Measurements from ENCODE around the gene TSPAN9. TPM values are rescaled to one million over a fixed set of nuclear protein-coding genes. Genes with fewer than 3 reads are reported as not detected.

The TSPAN9 gene
- total RNA-seq, 2 donors from 2014 or later = 41.9 to 50.0 TPM

DNA sequence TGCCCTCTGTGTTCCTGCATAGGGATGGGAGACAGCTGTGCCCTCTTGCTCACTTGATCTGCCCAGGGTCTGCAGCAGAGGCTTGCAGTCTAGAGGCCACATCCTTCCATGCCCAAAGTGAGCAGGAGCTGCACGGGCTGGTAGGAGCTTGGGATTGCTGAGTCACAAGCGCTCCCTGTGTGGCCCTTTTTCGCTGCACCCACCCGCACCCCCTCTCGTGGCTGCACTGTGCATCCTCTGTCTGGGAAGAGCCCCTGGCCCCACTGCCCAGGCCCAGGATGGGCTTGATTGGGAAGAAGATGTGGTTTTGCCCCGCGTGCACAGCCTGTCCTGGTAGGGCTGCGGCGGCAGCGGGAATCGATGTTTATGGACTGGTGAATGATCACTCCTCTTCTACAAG is 192.4 kb downstream of the TSPAN9 start:
- Histone ChIP-seq H3K4me3 (no peak overlapping the region), H3K36me3 (no peaks in the 10 kb centered on the region), H3K9me3 (no peaks in the 10 kb centered on the region), H3K27me3 (replicated peaks; ENCODE audit: insufficient read depth) (no peaks in the 10 kb centered on the region), H3K4me1 (replicated peaks) (no peaks in the 10 kb centered on the region), H3K27ac (no peak overlapping the region)
- TF ChIP-seq POLR2AphosphoS5 (IDR thresholded peaks at IDR 0.05) = no peak
- no peak for TF ChIP-seq POLR2A (IDR thresholded peaks at IDR 0.05)
- TF ChIP-seq, protein P1, sequence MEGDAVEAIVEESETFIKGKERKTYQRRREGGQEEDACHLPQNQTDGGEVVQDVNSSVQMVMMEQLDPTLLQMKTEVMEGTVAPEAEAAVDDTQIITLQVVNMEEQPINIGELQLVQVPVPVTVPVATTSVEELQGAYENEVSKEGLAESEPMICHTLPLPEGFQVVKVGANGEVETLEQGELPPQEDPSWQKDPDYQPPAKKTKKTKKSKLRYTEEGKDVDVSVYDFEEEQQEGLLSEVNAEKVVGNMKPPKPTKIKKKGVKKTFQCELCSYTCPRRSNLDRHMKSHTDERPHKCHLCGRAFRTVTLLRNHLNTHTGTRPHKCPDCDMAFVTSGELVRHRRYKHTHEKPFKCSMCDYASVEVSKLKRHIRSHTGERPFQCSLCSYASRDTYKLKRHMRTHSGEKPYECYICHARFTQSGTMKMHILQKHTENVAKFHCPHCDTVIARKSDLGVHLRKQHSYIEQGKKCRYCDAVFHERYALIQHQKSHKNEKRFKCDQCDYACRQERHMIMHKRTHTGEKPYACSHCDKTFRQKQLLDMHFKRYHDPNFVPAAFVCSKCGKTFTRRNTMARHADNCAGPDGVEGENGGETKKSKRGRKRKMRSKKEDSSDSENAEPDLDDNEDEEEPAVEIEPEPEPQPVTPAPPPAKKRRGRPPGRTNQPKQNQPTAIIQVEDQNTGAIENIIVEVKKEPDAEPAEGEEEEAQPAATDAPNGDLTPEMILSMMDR (IDR thresholded peaks at IDR 0.05) = no peak
- intact Hi-C loops (cut with DNase I) = no loop called here
- 91% methylated on average over 11 of the region's 11 CpGs for WGBS
- DNase-seq (ENCODE audit: low spot score) = no peak

DNA sequence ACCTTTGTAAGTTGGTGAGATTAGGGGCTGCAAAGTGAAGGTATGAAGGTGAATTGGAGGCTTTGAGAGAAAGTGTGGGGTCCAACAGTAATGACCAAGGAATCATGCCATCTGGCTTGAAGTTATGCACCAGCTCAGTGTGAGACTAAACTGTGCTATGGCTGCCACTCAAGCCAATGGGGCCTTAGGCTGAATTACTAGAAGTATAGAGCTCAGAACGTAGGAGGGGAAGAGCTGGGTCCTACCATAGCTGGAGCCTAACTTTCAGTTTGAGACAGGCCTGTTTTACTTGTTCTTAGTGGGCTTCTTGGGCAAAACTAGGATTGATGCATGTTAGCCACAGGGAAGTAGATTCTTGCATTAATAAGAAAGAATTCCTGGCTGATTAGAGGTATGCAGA is 194.0 kb downstream of the TSPAN9 start:
- intact Hi-C loops (cut with DNase I) = loop anchor here (10.0 kb wide), 1 partner anchor 66 kb away; no protein-coding TSS in a partner anchor
- 45% methylated on average over 1 of the region's 1 CpG for WGBS
- H3K4me1 ChIP-seq (replicated peaks) = no peaks in the 10 kb centered on the region
- H3K27me3 ChIP-seq (replicated peaks; ENCODE audit: insufficient read depth) = no peaks in the 10 kb centered on the region
- no peak for DNase-seq (ENCODE audit: low spot score)
- H3K9me3 ChIP-seq = no peaks in the 10 kb centered on the region
- TF ChIP-seq POLR2A (IDR thresholded peaks at IDR 0.05) (no peak), POLR2AphosphoS5 (IDR thresholded peaks at IDR 0.05) (no peak)
- TF ChIP-seq, protein P1 (IDR thresholded peaks at IDR 0.05) = no peak
- no peak overlapping the region for H3K4me3 ChIP-seq
- H3K36me3 ChIP-seq = no peaks in the 10 kb centered on the region
- H3K27ac ChIP-seq = no peak overlapping the region

DNA sequence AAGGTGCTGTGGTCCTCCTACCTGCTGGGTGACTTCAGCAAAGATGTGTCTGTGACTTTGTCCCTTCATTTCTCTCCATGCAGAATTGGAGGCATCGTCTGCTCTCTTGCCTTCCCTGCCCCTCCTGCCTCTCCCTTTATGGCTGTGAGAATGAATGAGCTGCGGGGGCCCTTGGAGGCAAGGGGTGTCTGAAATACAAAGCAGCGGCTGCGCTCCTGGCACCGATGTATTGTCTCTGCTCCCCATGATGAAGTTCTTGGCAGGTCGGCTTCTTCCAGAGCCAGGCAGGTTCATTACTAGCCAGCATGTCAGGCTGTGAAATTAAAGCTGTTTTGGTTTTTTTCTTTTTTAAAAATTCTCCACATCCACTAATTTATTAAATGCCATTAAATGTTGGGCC is 194.5 kb downstream of the TSPAN9 start:
- 47% methylated on average over 6 of the region's 6 CpGs for WGBS
- no peak for DNase-seq (ENCODE audit: low spot score)
- Histone ChIP-seq H3K4me3 (no peak overlapping the region), H3K27me3 (replicated peaks; ENCODE audit: insufficient read depth) (no peaks in the 10 kb centered on the region), H3K4me1 (replicated peaks) (peaks cover under 1% of the 10 kb centered on the region), H3K27ac (no peak overlapping the region), H3K36me3 (no peaks in the 10 kb centered on the region), H3K9me3 (no peaks in the 10 kb centered on the region)
- intact Hi-C loops (cut with DNase I) = loop anchor here (10.0 kb wide), 1 partner anchor 67 kb away; no protein-coding TSS in a partner anchor
- no peak for TF ChIP-seq POLR2AphosphoS5 (IDR thresholded peaks at IDR 0.05)
- TF ChIP-seq, protein P1 (IDR thresholded peaks at IDR 0.05) = no peak
- no peak for TF ChIP-seq POLR2A (IDR thresholded peaks at IDR 0.05)

DNA sequence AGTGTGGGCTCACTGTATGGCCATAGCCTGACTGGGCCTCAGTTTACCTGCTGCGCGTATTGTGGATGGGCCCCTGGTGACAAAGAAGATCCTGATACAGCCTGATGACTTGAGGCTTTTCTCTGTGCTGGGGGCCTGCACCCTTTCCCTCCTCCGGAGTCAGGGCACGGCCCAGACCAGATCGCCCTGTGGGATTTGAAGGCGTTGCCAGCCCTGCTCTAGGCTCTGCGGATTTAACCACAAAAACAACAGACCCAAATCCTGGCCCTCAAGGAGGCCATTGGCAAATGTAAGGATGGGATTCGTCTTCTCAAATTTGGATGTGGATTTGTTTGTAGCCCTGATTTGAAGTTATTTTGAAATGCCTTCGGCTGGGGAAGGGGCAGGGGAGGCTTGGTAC is 195.8 kb downstream of the TSPAN9 start:
- intact Hi-C loops (cut with DNase I) = loop anchor here (10.0 kb wide), 1 partner anchor 68 kb away; no protein-coding TSS in a partner anchor
- Histone ChIP-seq H3K4me3 (no peak overlapping the region), H3K4me1 (replicated peaks) (peaks cover 10% of the 10 kb centered on the region), H3K27ac (no peak overlapping the region), H3K36me3 (no peaks in the 10 kb centered on the region), H3K9me3 (no peaks in the 10 kb centered on the region), H3K27me3 (replicated peaks; ENCODE audit: insufficient read depth) (no peaks in the 10 kb centered on the region)
- WGBS = 89% methylated on average over 9 of the region's 9 CpGs
- no peak for DNase-seq (ENCODE audit: low spot score)
- TF ChIP-seq, protein P1 (IDR thresholded peaks at IDR 0.05) = no peak
- TF ChIP-seq POLR2AphosphoS5 (IDR thresholded peaks at IDR 0.05) (no peak), POLR2A (IDR thresholded peaks at IDR 0.05) (no peak)

DNA sequence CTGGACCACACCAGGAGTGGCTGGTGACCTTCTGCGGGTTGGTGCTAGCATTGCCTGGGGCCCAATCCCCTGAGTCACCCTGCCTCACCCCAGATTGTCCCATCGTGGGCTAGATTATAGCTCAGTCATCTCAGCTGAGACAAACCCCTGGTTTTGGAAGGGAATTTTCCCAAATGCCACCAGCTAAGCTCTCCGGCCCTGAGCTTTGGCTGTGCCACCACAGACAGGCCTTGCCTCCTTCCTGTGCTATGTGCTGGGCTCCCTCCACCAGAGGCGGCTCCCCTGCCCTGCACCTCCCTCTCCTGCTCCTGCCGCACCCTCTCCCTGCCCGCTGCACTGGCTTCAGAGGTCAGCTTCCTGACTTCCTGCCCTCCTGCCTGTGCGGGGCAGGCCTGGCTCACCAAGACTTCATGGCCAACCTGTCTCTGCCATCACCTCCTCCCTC is 196.3 kb downstream of the TSPAN9 start:
- H3K27ac ChIP-seq = no peak overlapping the region
- no peak for DNase-seq (ENCODE audit: low spot score)
- intact Hi-C loops (cut with DNase I) = loop anchor here (10.0 kb wide), 1 partner anchor 69 kb away; no protein-coding TSS in a partner anchor
- H3K9me3 ChIP-seq = no peaks in the 10 kb centered on the region
- no peaks in the 10 kb centered on the region for H3K27me3 ChIP-seq (replicated peaks; ENCODE audit: insufficient read depth)
- WGBS = 90% methylated on average over 7 of the region's 7 CpGs
- H3K4me3 ChIP-seq = no peak overlapping the region
- peaks cover 10% of the 10 kb centered on the region for H3K4me1 ChIP-seq (replicated peaks)
- no peaks in the 10 kb centered on the region for H3K36me3 ChIP-seq
- TF ChIP-seq POLR2AphosphoS5 (IDR thresholded peaks at IDR 0.05) = no peak
- no peak for TF ChIP-seq POLR2A (IDR thresholded peaks at IDR 0.05)
- TF ChIP-seq, protein P1 (IDR thresholded peaks at IDR 0.05) = no peak
